ENCODE measurements around the gene CBS.
"Not testable (repeated sequence)": the region's sequence is repeated elsewhere in the genome, so short reads cannot be mapped to it uniquely, and the experiment has no call there.

DNA sequence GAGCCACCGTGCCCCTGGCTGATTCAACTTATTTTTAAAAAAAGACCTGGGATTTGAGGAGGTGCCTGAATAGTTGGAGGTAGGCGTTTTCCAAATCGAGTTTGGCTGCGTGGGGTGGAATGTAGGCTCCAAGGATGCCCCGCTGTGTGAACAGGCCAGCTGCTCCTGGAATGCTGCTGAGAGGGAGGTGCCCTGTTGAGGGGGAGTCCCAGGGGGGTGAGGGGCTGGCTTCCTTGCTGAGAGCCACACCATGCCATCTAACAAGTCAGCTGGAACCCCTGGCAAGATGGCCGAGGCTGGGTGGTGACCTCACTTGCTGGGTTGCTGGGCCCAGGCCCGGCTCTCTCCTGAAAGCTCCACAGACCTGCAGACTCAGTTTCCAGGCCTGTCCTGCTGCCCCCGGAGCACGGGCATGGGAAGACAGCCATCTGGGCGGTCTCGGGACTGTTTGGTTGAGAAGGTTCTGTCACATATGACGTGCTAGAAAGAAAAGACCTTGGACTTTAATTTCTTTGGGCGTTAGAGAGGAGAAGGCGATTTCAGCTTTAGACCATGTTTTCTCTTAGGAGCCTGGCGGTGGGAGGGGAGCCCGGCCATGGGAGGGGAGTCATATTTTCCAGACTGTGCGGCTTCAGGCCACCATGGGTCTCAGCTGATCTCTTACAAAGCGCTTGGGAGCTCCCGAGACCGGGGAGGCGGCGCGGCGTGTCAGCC is 7.1 kb upstream of the CBS start:
- TF ChIP-seq CTCF, POLR2A (IDR thresholded peaks at IDR 0.05): not testable (repeated sequence)

Data from uterus (tissue), 2 donors.